ENCODE results near the gene LDLR.

LDLR gene

GRCh38 chr19:11089254-11090013 lies at the start of gene LDLR:
LDLR (plus strand) TSS chr19:11089463; CDS start chr19:11089549, 86 bp downstream.
- peak; percentile 72 to 76 for DNase-seq (ENCODE audit: low read depth in 2 of 2)

GRCh38 chr19:11041194-11041593 lies 48.1 kb upstream of the LDLR start:
- no peak for DNase-seq (ENCODE audit: low read depth in 2 of 2)

DNA sequence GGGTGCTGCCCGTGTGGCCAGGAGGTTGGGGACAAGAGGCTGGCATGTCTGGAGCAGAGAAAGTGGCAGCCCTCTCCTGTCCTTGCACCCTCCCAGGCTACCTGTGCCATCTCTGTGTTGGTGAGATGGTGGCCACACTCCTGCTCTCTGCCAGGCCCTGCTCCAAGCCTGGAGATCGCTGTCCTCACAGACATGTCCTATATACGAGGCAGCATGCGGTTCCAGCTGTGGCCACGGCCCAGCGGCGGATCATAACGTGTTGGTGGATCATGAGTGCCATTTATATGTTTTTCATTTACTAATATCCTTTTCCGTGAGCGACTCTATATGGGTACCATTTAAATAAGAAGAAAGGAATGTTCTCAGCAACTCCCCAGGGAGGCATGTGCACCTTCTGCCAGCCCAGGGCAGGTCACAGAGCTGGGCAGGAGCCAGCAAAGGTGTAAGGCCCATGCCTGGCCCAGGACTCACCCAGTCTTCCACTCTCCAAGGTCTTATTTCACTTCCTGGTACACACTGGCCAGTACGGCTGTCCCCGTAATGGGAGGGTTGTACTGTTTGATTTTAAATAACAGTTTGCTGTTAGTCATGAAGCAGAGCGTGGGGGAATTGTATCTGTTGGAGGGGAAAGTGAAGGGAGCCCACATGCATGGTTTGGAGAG lies 47.2 kb upstream of the LDLR start:
- DNase-seq (ENCODE audit: low read depth in 2 of 2), result no peak

GRCh38 chr19:11044431-11044830 lies 44.8 kb upstream of the LDLR start:
- DNase-seq (ENCODE audit: low read depth in 2 of 2), result no peak

DNA sequence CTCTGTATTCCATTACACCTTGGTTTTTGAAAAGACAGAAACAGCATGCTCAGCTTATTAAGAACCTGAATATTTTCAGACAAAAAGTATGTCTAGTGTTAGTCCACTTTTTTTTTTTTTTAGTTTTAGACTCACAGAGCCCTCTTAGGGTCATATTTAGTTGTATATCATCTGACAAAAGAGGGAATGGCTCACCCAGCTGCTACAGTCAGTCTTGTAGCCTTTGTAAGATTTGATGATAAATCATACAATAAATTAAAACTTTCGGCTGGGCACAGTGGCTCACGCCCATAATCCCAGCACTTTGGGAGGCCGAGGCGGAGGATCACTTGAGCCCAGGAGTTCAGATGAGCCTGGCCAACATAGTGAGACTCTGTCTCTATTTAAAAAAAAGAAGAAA lies 43.7 kb upstream of the LDLR start:
- no peak for DNase-seq (ENCODE audit: low read depth in 2 of 2)

DNA sequence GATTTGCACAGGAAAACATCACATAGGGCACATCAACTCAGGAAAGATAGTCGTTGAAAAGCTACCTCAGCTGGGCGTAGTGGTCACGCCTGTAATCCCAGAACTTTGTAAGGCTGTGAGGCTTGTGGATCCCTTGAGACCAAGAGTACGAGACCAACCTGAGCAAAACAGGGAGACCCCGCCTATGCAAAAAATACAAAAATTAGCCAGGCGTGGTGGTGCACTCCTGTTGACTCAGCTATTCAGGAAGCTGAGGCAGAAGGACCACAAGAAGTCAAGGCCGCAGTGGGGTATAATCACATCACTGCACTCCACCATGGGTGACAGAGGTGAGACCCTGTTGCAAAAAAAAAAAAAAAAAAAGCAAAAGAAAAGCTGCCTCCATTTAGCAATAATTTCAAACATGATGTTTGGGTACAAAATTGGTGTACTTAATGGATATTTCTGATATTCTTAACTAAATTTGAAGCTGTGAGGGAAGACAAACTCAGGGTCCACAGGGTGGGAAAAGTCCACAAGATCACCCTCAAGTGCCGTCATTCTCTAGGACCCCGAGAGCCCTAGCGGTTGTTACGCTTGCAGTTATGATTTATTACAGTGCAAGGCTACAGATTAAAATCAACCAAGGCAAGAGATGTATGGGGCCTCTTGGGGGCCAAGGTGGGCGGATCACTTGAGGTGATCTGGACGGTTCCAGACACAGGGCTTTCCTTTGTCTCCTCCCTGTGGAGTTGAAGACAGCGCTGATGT lies 42.5 kb upstream of the LDLR start:
- no peak for DNase-seq (ENCODE audit: low read depth in 2 of 2)

DNA sequence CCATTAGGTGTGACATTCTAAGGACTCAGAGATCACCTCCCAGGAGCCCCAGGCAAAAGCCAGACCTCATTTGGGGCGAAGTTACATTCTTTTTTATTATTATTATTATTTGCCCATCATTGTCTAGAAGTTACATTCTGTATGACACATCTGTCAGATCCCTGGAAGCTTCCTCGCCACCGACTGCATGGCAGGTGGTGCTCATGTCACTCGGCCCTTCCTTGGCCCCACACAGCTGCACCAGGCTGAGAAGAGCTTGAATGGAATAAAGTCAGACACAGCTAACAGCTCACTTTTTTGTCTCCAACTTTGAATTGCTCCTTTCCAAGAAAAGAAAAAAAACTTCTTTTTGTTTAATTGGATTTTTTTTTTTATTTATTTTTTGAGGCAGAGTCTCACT lies 41.4 kb upstream of the LDLR start:
- DNase-seq (ENCODE audit: low read depth in 2 of 2), result no peak

DNA sequence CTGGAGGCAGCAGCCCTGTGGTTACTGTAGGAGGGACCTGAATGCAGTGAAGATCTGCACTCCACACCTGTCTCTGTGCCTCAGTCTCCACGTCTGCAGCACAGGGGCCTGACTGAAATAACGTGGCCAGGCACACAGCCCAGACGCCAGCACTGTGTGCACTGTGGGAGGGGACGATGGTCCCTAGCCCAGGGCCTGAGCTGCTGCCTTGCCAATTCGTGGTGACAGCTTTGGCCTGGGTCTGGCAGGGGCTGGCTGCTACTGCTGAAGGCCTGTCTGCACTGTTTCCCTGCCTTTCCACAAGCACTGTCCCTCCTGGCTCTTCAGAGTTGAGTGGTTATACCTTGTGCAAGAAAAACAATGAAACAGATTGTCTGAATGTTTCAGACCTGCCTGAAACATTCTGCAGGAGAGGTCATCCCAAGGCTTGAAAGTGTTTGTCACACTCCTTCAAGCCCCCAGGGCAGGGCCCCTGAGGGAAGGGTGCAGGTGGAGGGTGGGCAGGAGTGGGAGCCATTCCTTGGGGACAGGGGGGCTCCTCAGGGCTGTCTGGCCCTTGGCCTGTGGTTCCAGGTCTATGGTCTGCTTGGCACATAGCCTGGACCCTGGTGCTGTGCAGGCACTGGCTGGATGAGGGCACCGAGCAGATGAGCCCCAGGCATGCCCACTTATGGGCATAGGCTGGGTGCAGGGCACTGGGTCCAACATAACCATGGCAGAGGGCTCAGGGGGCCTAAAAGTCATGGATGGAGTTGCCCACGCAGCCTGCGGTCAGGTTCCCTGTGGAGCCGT lies 38.7 kb upstream of the LDLR start:
- no peak for DNase-seq (ENCODE audit: low read depth in 2 of 2)

- DNase-seq (ENCODE audit: low read depth in 2 of 2), result no peak
These were observed 35.5 kb upstream of the LDLR start for GRCh38 chr19:11053817-11054195.

DNA sequence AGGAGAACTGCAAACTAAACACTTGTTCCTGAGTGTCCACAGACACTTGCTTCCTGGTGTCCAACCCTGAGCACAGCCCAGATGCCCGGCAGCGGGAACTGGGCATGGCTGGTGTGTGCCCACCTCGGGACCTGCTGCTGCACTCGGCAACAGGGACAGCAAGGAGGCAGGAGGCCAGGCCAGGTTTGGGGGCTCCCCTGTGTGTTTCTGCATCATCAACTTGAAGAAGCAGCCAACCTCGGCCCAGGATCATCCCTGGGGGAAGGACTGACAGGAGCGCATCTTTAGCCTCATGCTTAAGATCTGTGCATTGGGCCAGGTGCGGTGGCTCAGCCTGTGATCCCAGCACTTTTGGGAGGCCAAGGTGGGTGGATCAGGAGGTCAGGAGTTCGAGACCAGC lies 35.1 kb upstream of the LDLR start:
- no peak for DNase-seq (ENCODE audit: low read depth in 2 of 2)

DNA sequence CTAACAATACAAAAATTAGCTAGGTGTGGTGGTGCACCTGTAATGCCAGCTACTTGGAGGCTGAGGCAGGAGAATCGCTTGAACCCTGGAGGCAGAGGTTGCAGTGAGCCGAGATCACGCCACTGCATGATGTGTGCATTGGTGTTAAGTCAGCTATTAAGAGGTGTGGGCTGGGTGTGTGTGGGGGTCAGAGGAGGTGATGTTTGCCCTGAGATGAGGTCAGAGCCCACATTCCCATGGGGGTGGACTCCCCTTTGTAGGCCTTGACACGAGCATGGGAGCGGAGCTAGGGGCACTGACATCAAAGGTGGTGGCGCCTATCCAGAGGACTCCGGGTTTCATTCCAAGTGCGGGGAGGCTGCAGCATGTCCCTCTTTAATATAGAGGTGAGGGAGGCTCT lies 34.6 kb upstream of the LDLR start:
- DNase-seq (ENCODE audit: low read depth in 2 of 2), result no peak

DNA sequence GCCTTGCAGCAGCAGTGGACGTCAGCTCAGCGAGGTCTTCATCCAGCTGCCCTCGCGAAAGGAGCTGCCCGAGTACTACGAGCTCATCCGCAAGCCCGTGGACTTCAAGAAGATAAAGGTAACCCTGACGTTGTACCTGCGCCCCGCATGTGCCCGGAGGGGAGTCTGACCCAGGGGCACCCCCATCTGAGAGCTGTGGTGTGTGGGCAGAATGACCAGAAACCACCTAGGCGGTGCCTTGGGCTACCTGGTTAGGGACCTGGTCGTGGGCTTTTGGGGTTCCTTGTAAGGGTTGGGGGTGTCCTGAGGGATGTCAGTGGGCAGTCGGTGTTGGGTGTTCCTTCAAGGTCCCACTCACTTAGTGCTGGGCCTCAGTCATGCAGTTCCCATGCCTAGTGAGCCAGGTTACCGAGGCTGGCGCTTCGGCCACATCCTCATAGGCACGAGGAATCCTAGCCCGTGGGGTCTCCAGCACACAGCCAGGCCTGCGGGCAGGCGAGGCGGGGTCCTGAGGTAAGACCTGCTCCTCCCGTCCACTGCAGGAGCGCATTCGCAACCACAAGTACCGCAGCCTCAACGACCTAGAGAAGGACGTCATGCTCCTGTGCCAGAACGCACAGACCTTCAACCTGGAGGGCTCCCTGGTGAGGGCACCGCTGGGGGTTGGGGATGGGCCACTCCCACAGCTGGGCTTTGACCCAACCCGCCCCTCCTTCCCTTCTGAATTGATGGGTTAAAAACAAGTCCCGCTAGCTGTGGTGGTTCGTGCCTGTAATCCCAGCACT lies 30.8 kb upstream of the LDLR start:
- DNase-seq (ENCODE audit: low read depth in 2 of 2), result no peak

GRCh38 chr19:11059511-11060358 lies 29.5 kb upstream of the LDLR start:
- no peak for DNase-seq (ENCODE audit: low read depth in 2 of 2)

GRCh38 chr19:11061952-11062351 lies 27.3 kb upstream of the LDLR start:
- DNase-seq (ENCODE audit: low read depth in 2 of 2), result no peak

DNA sequence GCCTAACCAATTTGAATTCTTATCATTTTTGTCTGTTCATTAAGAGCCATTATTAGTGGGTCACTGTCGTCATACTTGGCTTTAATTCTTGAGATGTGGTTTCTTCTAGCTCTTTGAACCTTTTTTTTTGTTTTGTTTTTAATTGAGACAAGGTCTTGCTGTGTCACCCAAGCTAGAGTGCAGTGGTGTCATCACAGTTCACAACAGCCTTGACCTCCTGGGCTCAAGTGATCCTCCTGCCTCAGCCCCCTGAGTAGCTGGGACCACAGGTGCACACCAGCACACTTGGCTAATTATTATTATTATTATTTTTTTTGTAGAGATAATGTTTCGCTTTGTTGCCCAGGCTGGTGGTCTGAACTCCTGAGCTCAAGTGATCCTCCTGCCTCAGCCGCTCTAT lies 25.8 kb upstream of the LDLR start:
- DNase-seq (ENCODE audit: low read depth in 2 of 2), result no peak

GRCh38 chr19:11064831-11065303 lies 24.4 kb upstream of the LDLR start:
- no peak for DNase-seq (ENCODE audit: low read depth in 2 of 2)

DNA sequence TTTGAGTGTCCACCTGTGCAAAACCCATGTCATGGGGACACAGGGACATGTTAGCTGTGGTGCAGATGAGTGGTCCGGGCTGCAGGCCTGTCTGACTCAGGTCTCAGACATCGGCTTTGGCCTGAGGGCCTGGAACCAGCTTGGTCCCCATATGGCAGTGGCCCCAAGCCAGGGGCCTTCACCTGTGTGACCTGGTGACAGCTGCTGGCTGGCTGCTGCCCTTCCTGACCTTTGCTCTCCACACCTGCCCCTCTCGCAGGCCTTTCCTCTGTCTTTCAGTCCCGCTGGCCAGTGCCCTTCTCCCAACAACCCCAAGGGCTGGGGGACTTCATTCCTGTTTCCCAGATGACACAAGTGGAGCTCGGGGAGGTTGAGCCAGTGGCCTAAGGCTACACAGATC lies 22.9 kb upstream of the LDLR start:
- DNase-seq (ENCODE audit: low read depth in 2 of 2), result no peak

- no peak for DNase-seq (ENCODE audit: low read depth in 2 of 2)
These were observed 21.7 kb upstream of the LDLR start for GRCh38 chr19:11067356-11068113.

- DNase-seq (ENCODE audit: low read depth in 2 of 2), result no peak
These were observed 19.7 kb upstream of the LDLR start for GRCh38 chr19:11069561-11069960.
